ENCODE measurements around the gene NF1. TPM values are rescaled to one million over a fixed set of nuclear protein-coding genes. Genes with fewer than 3 reads are reported as not detected.

Gene NF1
- total and polyA plus RNA-seq, 2 experiments from 2014 or later = 8.4 to 45.9 TPM

DNA sequence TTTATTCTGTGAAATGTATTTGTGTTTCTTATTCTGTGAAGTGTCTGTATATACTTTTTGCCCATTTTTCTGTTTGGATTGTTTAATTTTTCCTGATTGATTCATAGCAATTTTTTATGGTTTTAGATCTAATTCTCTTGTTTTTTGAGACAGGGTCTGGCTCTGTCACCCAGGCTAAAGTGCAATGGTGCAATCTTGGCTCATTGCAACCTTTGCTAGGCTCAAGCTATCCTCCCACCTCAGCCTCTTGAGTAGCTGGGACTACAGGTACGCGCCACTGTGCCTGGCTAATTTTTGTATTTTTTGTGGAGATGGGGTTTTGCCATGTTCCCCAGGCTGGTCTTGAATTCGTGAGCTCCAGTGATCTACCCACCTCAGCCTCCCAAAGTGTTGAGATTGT, 31.5 kb downstream of the NF1 start:
- DNase-seq (ENCODE audit: low spot score) = no peak
- no peaks in the 10 kb centered on the region for H3K36me3 ChIP-seq (replicated peaks; ENCODE audit: insufficient read depth, low read depth)
- no peaks in the 10 kb centered on the region for H3K4me1 ChIP-seq (ENCODE audit: insufficient read depth)
- no peaks in the 10 kb centered on the region for H3K9me2 ChIP-seq (replicated peaks; ENCODE audit: insufficient read depth)
- H3K9me3 ChIP-seq (ENCODE audit: low read depth) = no peaks in the 10 kb centered on the region
- H3K4me3 ChIP-seq = no peak overlapping the region
- H3K4me2 ChIP-seq = no peak overlapping the region
- WGBS (ENCODE audit: low lambda C conversion rate, missing lambda C conversion rate) = 95% methylated on average over 3 of the region's 3 CpGs
- TF ChIP-seq EZH2 (IDR thresholded peaks at IDR 0.05; ENCODE audit: borderline replicate concordance) = no peak
- no peak for TF ChIP-seq EZH2phosphoT487 (IDR thresholded peaks at IDR 0.05; ENCODE audit: low read depth, severe bottlenecking, unreplicated experiment)
- TF ChIP-seq, protein P1, sequence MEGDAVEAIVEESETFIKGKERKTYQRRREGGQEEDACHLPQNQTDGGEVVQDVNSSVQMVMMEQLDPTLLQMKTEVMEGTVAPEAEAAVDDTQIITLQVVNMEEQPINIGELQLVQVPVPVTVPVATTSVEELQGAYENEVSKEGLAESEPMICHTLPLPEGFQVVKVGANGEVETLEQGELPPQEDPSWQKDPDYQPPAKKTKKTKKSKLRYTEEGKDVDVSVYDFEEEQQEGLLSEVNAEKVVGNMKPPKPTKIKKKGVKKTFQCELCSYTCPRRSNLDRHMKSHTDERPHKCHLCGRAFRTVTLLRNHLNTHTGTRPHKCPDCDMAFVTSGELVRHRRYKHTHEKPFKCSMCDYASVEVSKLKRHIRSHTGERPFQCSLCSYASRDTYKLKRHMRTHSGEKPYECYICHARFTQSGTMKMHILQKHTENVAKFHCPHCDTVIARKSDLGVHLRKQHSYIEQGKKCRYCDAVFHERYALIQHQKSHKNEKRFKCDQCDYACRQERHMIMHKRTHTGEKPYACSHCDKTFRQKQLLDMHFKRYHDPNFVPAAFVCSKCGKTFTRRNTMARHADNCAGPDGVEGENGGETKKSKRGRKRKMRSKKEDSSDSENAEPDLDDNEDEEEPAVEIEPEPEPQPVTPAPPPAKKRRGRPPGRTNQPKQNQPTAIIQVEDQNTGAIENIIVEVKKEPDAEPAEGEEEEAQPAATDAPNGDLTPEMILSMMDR (IDR thresholded peaks at IDR 0.05; ENCODE audit: poor library complexity) = no peak
- H3K27ac ChIP-seq = no peak overlapping the region
- peaks cover 38% of the 10 kb centered on the region for H4K20me1 ChIP-seq (ENCODE audit: insufficient read depth, poor library complexity, severe bottlenecking)
- no peaks in the 10 kb centered on the region for H3K27me3 ChIP-seq
- H2AFZ ChIP-seq = no peak overlapping the region
- H3K79me2 ChIP-seq = peaks cover 96% of the 10 kb centered on the region

DNA sequence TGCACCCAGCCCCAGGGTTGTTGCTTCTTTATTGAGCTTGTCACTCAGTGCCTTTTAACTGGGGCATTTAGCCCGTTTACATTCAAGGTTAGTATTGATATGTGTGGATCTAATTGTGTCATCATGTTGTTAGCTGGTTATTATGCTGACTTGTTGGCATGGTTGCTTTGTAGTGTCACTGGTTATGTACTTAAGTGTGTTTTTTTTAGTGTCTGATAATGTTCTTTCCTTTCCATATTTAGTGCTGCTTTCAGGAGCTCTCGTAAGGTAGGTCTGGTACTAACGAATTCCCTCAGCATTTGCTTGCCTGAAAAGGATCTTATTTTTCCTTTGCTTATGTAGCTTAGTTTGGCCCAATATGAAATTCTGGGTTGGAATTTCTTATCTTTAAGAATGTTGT, 33.5 kb downstream of the NF1 start:
- no peaks in the 10 kb centered on the region for H3K4me1 ChIP-seq (ENCODE audit: insufficient read depth)
- H3K4me3 ChIP-seq = no peak overlapping the region
- DNase-seq (ENCODE audit: low spot score) = no peak
- H3K36me3 ChIP-seq (replicated peaks; ENCODE audit: insufficient read depth, low read depth) = no peaks in the 10 kb centered on the region
- H4K20me1 ChIP-seq (ENCODE audit: insufficient read depth, poor library complexity, severe bottlenecking) = peaks cover 38% of the 10 kb centered on the region
- H3K79me2 ChIP-seq = peaks cover 95% of the 10 kb centered on the region
- H3K27me3 ChIP-seq = no peaks in the 10 kb centered on the region
- no peak for TF ChIP-seq EZH2phosphoT487 (IDR thresholded peaks at IDR 0.05; ENCODE audit: low read depth, severe bottlenecking, unreplicated experiment)
- no peak overlapping the region for H3K27ac ChIP-seq
- H3K9me3 ChIP-seq (ENCODE audit: low read depth) = no peaks in the 10 kb centered on the region
- WGBS (ENCODE audit: low lambda C conversion rate, missing lambda C conversion rate) = 89% methylated on average over 3 of the region's 3 CpGs
- no peak overlapping the region for H2AFZ ChIP-seq
- no peaks in the 10 kb centered on the region for H3K9me2 ChIP-seq (replicated peaks; ENCODE audit: insufficient read depth)
- no peak overlapping the region for H3K4me2 ChIP-seq

DNA sequence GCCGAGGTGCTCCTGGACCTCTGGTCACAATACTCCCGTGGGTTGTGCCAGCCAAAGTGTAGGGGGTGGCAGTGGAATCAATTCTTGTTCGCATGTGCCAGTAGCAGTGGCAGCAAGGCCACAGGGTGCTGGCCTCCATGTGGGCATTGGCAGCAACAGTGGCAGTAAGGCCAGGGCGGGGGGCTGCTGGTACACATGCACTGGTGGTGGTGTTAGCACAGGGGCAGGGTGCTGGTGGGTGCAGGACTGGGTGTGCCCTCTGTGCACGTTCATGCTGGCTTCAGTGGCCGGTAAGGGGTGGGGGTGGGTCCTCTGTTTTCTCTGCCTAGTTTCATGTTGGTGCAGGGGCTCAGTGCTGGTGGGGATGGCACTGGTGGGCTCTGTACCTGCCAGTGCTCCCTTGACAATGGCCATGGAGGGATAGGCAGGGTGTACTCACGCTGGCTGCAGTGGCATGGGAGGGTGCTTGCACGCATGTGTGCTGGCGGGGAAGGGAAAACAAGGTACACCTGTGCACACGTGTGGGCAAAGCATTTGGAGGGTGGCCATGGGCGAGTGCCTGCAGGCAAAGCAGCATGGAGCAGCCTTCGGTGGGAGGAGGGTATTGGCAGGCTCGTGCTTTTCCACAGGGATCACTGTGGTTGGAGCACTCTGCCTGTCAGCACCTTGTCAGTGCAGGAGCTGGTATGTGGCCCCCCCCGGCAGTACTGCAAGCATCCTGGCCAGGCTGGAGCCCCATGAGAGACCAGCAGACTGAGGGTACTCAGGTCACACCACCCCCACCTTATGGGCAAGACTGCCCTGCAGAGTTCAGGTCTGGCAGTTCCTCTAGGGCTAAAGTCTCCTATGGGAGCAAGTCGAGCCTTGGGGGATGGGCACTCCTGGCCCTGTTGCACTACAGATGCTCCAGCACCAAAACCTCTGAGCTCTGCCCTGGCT, 35.8 kb downstream of the NF1 start:
- Histone ChIP-seq H4K20me1 (ENCODE audit: insufficient read depth, poor library complexity, severe bottlenecking) (peaks cover 23% of the 10 kb centered on the region), H3K9me2 (replicated peaks; ENCODE audit: insufficient read depth) (no peaks in the 10 kb centered on the region), H3K27ac (no peak overlapping the region), H3K9me3 (ENCODE audit: low read depth) (no peaks in the 10 kb centered on the region), H3K79me2 (peaks cover 97% of the 10 kb centered on the region), H3K27me3 (no peaks in the 10 kb centered on the region), H2AFZ (no peak overlapping the region), H3K36me3 (replicated peaks; ENCODE audit: insufficient read depth, low read depth) (no peaks in the 10 kb centered on the region), H3K4me2 (no peak overlapping the region), H3K4me1 (ENCODE audit: insufficient read depth) (no peaks in the 10 kb centered on the region), H3K4me3 (no peak overlapping the region)
- TF ChIP-seq, protein P1 (IDR thresholded peaks at IDR 0.05; ENCODE audit: poor library complexity) = no peak
- no peak for TF ChIP-seq EZH2 (IDR thresholded peaks at IDR 0.05; ENCODE audit: borderline replicate concordance)
- TF ChIP-seq EZH2phosphoT487 (IDR thresholded peaks at IDR 0.05; ENCODE audit: low read depth, severe bottlenecking, unreplicated experiment) = no peak
- 79% methylated on average over 13 of the region's 15 CpGs for WGBS (ENCODE audit: low lambda C conversion rate, missing lambda C conversion rate)
- DNase-seq (ENCODE audit: low spot score) = no peak

DNA sequence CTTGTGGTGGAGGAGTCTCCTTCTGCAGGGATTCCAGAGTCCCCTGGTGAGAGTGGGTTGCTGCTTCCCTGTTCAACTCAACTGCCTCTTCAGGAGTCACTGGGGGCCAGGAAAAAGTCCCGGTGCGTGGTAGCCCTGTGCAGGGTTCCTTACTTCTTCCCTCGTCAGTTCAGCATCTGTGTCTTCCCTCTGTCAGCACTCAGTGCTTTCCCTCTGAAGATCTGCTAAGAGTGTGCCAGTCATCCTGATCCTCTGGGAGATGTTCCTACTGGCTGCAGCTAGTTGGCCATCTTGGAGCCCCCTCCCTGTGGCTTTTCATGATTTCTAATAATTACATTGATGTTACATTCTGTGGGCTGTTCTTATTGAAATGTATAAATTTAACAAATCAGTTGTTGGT, 36.5 kb downstream of the NF1 start:
- Histone ChIP-seq H3K4me1 (ENCODE audit: insufficient read depth) (no peaks in the 10 kb centered on the region), H3K79me2 (peaks cover 94% of the 10 kb centered on the region), H4K20me1 (ENCODE audit: insufficient read depth, poor library complexity, severe bottlenecking) (peaks cover 15% of the 10 kb centered on the region), H3K9me3 (ENCODE audit: low read depth) (no peaks in the 10 kb centered on the region), H3K9me2 (replicated peaks; ENCODE audit: insufficient read depth) (no peaks in the 10 kb centered on the region), H3K27ac (no peak overlapping the region), H3K27me3 (no peaks in the 10 kb centered on the region), H2AFZ (no peak overlapping the region), H3K36me3 (replicated peaks; ENCODE audit: insufficient read depth, low read depth) (no peaks in the 10 kb centered on the region), H3K4me2 (no peak overlapping the region), H3K4me3 (no peak overlapping the region)
- WGBS (ENCODE audit: low lambda C conversion rate, missing lambda C conversion rate) = 97% methylated on average over 3 of the region's 3 CpGs
- TF ChIP-seq, protein P1 (IDR thresholded peaks at IDR 0.05; ENCODE audit: poor library complexity) = no peak
- TF ChIP-seq EZH2 (IDR thresholded peaks at IDR 0.05; ENCODE audit: borderline replicate concordance) (no peak), EZH2phosphoT487 (IDR thresholded peaks at IDR 0.05; ENCODE audit: low read depth, severe bottlenecking, unreplicated experiment) (no peak)
- no peak for DNase-seq (ENCODE audit: low spot score)
